Stimulated activated naive CD4-positive, alpha-beta T cell (primary cell): ENCODE measurements around the gene CCNJL.

Experiments used
- DNase-seq, 6 experiments: peaks; one replicate each; lab custom pipeline; 2025; lab: John Stamatoyannopoulos, UW

The CCNJL gene

GRCh38 chr5:160221082-160221481, 91.3 kb downstream of the CCNJL start:
- no peak for DNase-seq

DNA sequence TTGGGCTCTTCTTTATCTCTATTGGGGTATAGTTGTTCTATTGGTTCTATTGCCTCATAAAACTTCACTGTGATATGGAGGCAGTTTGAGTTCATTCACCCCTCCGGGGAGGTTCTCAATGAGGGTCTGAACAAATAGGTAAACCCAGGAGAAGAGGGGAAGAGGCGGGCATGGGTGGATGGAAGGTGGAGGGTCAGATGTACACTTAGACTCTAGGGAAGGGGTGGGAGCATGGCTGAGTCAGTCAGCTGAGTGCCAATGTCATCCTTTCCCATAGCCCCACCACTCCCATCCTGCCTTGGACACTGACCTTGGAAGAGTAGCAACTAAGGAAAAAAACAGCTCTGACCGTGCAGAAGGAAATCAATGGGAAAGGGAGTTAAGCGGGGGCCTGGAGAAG, 93.0 kb downstream of the CCNJL start:
- no peak for DNase-seq

- no peak for DNase-seq
Observed at GRCh38 chr5:160213537-160213936, 98.8 kb downstream of the CCNJL start.

DNA sequence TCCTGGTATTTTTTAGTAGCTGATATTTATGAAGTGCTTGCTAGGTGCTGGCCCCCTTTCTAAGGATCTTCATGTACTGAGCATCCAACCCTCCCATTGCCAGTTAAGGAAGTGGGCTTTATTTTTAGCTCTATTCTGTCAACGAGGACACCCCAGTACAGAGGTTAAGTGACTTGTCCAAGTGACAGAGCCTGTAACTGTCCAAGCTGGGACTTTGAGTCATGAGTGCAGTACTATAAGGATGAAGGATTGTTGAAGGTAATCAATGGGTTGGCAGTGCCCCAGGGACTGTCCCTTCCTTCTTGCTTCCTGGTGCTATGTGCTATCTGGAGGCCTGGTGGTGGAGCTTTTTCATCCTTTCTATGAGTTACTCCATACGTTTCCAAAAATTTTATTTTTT, 101.0 kb downstream of the CCNJL start:
- DNase-seq, result no peak

DNA sequence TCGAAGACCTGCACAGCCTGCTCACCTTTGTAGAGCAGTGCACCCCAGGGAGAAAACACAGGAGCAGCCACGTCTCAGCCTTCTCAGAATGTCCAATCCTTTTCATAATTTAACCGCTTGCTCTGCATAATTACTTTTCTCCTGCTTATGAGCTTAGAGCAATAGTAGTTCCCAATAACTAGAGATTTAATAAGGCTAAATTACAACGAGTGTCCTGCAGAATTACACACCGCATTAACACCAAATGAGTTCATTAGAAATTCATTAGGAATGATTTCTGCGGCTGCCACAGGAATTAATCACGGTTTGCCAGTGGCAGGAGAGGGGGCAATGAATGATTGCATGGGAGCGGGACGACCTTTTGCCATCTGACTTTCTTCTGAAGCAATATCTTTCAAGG, 101.8 kb downstream of the CCNJL start:
- DNase-seq, result no peak

- no peak for DNase-seq
Observed at GRCh38 chr5:160209917-160210316, 102.4 kb downstream of the CCNJL start.

GRCh38 chr5:160207061-160207460, 105.3 kb downstream of the CCNJL start:
- DNase-seq, result no peak
